K562 (cell line): Measurements from ENCODE around the gene PLD3. TPM values are rescaled to one million over a fixed set of nuclear protein-coding genes. Genes with fewer than 3 reads are reported as not detected.

Experiments
- ATAC-seq: fragments of 200-7000 bp; cut with Tn5 transposase; 3 replicates; pipeline ENCODE4 v1.9.1; 2020; ENCODE audit warnings: moderate library complexity
- BruUV-seq: library from RNA; stranded (reverse); fragments of 400-500 nt; replicated peaks from 2 replicates; lab custom pipeline; 2021; lab: Mats Ljungman, UMichigan
- CTCF ChIA-PET: fragments of 300-600 bp; formaldehyde crosslinking; extraction: SDS; loops from one replicate; lab custom pipeline; 2021; ENCODE audit warnings: low intra/inter-chr PET ratio; lab: Yijun Ruan, JAX
- POLR2A ChIA-PET: fragments of 300-600, 350-650 bp; sonication (Branson Sonifier 250); formaldehyde crosslinking; extraction: SDS; loops from one replicate; lab custom pipeline; 2021; ENCODE audit warnings: antibody characterized with exemption, inconsistent platforms; lab: Yijun Ruan, JAX
- DNase-seq, 4 experiments: peaks; one replicate each; pipeline versions ENCODE4 v3.0.0 to v3.0.0-alpha.2; 2011 to 2018; ENCODE audit warnings: low spot score in 3 of 4, mixed read lengths in 3 of 4; ENCODE audit errors: extremely low read depth in 1 of 4
- FAIRE-seq: peaks from 2 replicates; lab custom pipeline; 2011; peaks lifted over from hg19 to GRCh38; lab: Jason Lieb, UNC
- H2AFZ ChIP-seq: 2 replicates; pipeline ENCODE4 v1.6.0; 2011; ENCODE audit warnings: low read depth, low read length, control low read depth, inconsistent platforms
- H3K27ac ChIP-seq: fragments of 200-600 bp; 3 replicates; pipeline ENCODE4 v1.8.0; 2011; ENCODE audit warnings: low read depth, mild to moderate bottlenecking, control low read depth, inconsistent platforms, low read length, moderate library complexity, mixed read lengths; ENCODE audit errors: extremely low read depth
- H3K27me3 ChIP-seq, 2 experiments: fragments of 300-600 bp in 1 of 2; 2 replicates in 1 of 2; 3 replicates in 1 of 2; pipeline versions ENCODE4 v1.6.0 to v1.8.0; 2011; ENCODE audit warnings: inconsistent platforms in 2 of 2, low read length in 2 of 2, mild to moderate bottlenecking in 1 of 2, mixed read lengths in 1 of 2, moderate library complexity in 1 of 2; ENCODE audit not compliant: control insufficient read depth in 2 of 2, insufficient read depth in 2 of 2
- H3K36me3 ChIP-seq: fragments of 300-600 bp; 3 replicates; pipeline ENCODE4 v1.8.0; 2011; ENCODE audit warnings: mild to moderate bottlenecking, low read length, inconsistent platforms; ENCODE audit not compliant: control insufficient read depth, insufficient read depth
- H3K4me1 ChIP-seq, 2 experiments: fragments of 200-600 bp in 1 of 2; replicated peaks in 1 of 2; 2 replicates in 1 of 2; 3 replicates in 1 of 2; pipeline versions ENCODE4 v1.5.1 to v1.8.0; 2011; ENCODE audit warnings: inconsistent platforms in 2 of 2, low read length in 2 of 2, mild to moderate bottlenecking in 1 of 2, mixed read lengths in 1 of 2, moderate library complexity in 1 of 2; ENCODE audit not compliant: control insufficient read depth in 2 of 2, insufficient read depth in 2 of 2
- H3K4me2 ChIP-seq: 2 replicates; pipeline ENCODE4 v1.6.1; 2011; ENCODE audit warnings: low read length, control low read depth, inconsistent platforms, mixed read lengths; ENCODE audit not compliant: insufficient read depth
- H3K4me3 ChIP-seq: fragments of 200-600 bp; sonication (generic), shearing (Covaris generic); 2 replicates; pipeline ENCODE4 v1.5.1; 2016; ENCODE audit warnings: control low read depth, inconsistent platforms
- H3K79me2 ChIP-seq: fragments of 200-600 bp; 3 replicates; pipeline ENCODE4 v1.8.0; 2011; ENCODE audit warnings: low read length, inconsistent platforms; ENCODE audit not compliant: control insufficient read depth, insufficient read depth
- H3K9ac ChIP-seq, 2 experiments: 2 replicates each; pipeline versions ENCODE4 v1.6.0 to v1.6.1; 2011; ENCODE audit warnings: low read depth in 2 of 2, low read length in 2 of 2, control low read depth in 1 of 2, inconsistent platforms in 1 of 2, mild to moderate bottlenecking in 1 of 2, mixed read lengths in 1 of 2; ENCODE audit not compliant: insufficient read depth in 1 of 2
- H3K9me1 ChIP-seq: one replicate; pipeline ENCODE4 v1.6.0; 2011; ENCODE audit warnings: inconsistent platforms, mild to moderate bottlenecking, low read length, moderate library complexity; ENCODE audit not compliant: control insufficient read depth, insufficient read depth
- H3K9me3 ChIP-seq: replicated peaks from 2 replicates; pipeline ENCODE4 v1.5.1; 2011; ENCODE audit warnings: low read depth, low read length, inconsistent platforms; ENCODE audit not compliant: control insufficient read depth, insufficient read depth
- H4K20me1 ChIP-seq: replicated peaks from 2 replicates; pipeline ENCODE4 v1.6.1; 2011; ENCODE audit warnings: low read length, inconsistent platforms, mixed read lengths; ENCODE audit not compliant: control insufficient read depth, insufficient read depth
- ARNT ChIP-seq, 2 experiments: fragments of 450-650 bp; IDR thresholded peaks; 2 replicates each; pipeline ENCODE4 v1.6.1; 2016; ENCODE audit warnings: mild to moderate bottlenecking in 1 of 2
- ESRRB ChIP-seq: fragments of 250-450 bp; sonication (Bioruptor Pico); IDR thresholded peaks from 2 replicates; pipeline ENCODE4 v1.5.0; 2020; ENCODE audit warnings: mild to moderate bottlenecking, moderate library complexity, borderline replicate concordance
- ETV5 ChIP-seq: sonication (generic); formaldehyde crosslinking; IDR thresholded peaks from 2 replicates; pipeline ENCODE4 v1.4.0; 2020; ENCODE audit warnings: low read depth, mild to moderate bottlenecking, missing genetic modification reagents
- MAFF ChIP-seq: IDR thresholded peaks from 2 replicates; pipeline ENCODE4 v1.6.1; 2012; ENCODE audit warnings: low read length, improper control_type of control experiment
- MLLT1 ChIP-seq, 2 experiments: fragments of 450-650 bp; IDR thresholded peaks; 2 replicates each; pipeline ENCODE4 v1.6.1; 2016
- POU5F1 ChIP-seq: fragments of 150-350 bp; IDR thresholded peaks from 2 replicates; pipeline ENCODE4 v1.6.1; 2014; ENCODE audit warnings: borderline replicate concordance, low read length, low read depth, mild to moderate bottlenecking; ENCODE audit not compliant: partially characterized antibody
- RBM25 ChIP-seq: fragments of 200-400 bp; formaldehyde crosslinking; IDR thresholded peaks from 2 replicates; pipeline ENCODE4 v1.6.1; 2018; ENCODE audit warnings: low read length, low read depth, moderate library complexity; ENCODE audit not compliant: severe bottlenecking
- SOX6 ChIP-seq: fragments of 450-650 bp; IDR thresholded peaks from 2 replicates; pipeline ENCODE4 v1.6.1; 2014; ENCODE audit warnings: mild to moderate bottlenecking
- SRSF9 ChIP-seq: fragments of 200-400 bp; formaldehyde crosslinking; IDR thresholded peaks from 2 replicates; pipeline ENCODE4 v1.6.1; 2017; ENCODE audit warnings: low read depth, low read length, borderline replicate concordance
- ZC3H4 ChIP-seq: sonication (generic); formaldehyde crosslinking; IDR thresholded peaks from 2 replicates; pipeline ENCODE4 v1.9.0; 2021; ENCODE audit warnings: missing genetic modification reagents, borderline replicate concordance
- ZKSCAN3 ChIP-seq: fragments of 250-450 bp; sonication (Bioruptor Pico); IDR thresholded peaks from 2 replicates; pipeline ENCODE4 v1.4.0; 2020
- ZNF398 ChIP-seq: fragments of 250-450 bp; sonication (Bioruptor Pico); IDR thresholded peaks from 2 replicates; pipeline ENCODE4 v1.8.0; 2021; ENCODE audit warnings: moderate library complexity, mild to moderate bottlenecking, inconsistent platforms
- ZNF699 ChIP-seq: fragments of 250-450 bp; sonication (Bioruptor Pico); IDR thresholded peaks from 2 replicates; pipeline ENCODE4 v1.8.0; 2021; ENCODE audit warnings: mild to moderate bottlenecking, moderate library complexity; ENCODE audit not compliant: insufficient replicate concordance
- ZNF707 ChIP-seq: fragments of 250-450 bp; sonication (Bioruptor Pico); conservative IDR thresholded peaks from 2 replicates; pipeline ENCODE4 v1.8.0; 2022; ENCODE audit warnings: inconsistent platforms, mild to moderate bottlenecking, moderate library complexity
- ZNF780A ChIP-seq: fragments of 250-450 bp; sonication (Bioruptor Pico); IDR thresholded peaks from 2 replicates; pipeline ENCODE4 v1.5.0; 2021; ENCODE audit warnings: mild to moderate bottlenecking
- ZSCAN32 ChIP-seq: fragments of 450-650 bp; formaldehyde crosslinking; IDR thresholded peaks from 2 replicates; pipeline ENCODE4 v1.4.0; 2020; ENCODE audit warnings: mild to moderate bottlenecking, moderate library complexity
- WGBS: fragments of 100-300 bp; shearing (Covaris generic); methylation state at CpG from one replicate; pipeline ENCODE4 v1.1.6; 2016; ENCODE audit warnings: low coverage, mixed read lengths; ENCODE audit not compliant: insufficient coverage; ENCODE audit errors: missing lambda C conversion rate; 5-methylcytosine and 5-hydroxymethylcytosine counted together
- in situ Hi-C: fragments of 300-500 bp; cut with MboI; formaldehyde crosslinking; loops from 4 replicates; pipeline ENCODE4 v1.15.0; 2018; ENCODE audit warnings: inconsistent platforms, mixed read lengths
- intact Hi-C: fragments of 100-400 bp; cut with micrococcal nuclease; formaldehyde crosslinking; loops from 2 replicates; pipeline ENCODE4 v1.14.2; 2022
- polyA plus RNA-seq, 8 experiments: library from polyadenylated mRNA; depleted of rRNA in 4 of 8; stranded (reverse) in 5 of 8; unstranded in 3 of 8; fragments of >200 nt; fragmentation: Nextera tagmentation in 2 of 8; fragmentation: Illumina TruSeq in 1 of 8; extraction: Ambion mirVana in 2 of 8; extraction: Trizol in 1 of 8; gene quantifications; 2 replicates each; pipeline versions ENCODE4 v1.2.1 to v1.2.3, GENCODE V29; 2011 to 2014; ENCODE audit warnings: inconsistent platforms in 1 of 8, missing spikeins in 1 of 8
- total RNA-seq, 7 experiments: library from RNA; depleted of rRNA in 6 of 7; stranded (reverse); fragments of >200 nt in 6 of 7; fragmentation: Illumina TruSeq in 2 of 7; extraction: Trizol in 2 of 7; gene quantifications; 2 replicates each; pipeline versions ENCODE4 v1.2.1 to v1.2.3, GENCODE V29; 2011 to 2021; ENCODE audit warnings: low replicate concordance in 1 of 7
- TF ChIP-seq, protein P1 (sequence below), 2 experiments: fragments of 200-800 bp in 1 of 2; sonication (Bioruptor generic) in 1 of 2; sonication (generic) in 1 of 2; formaldehyde crosslinking in 1 of 2; IDR thresholded peaks in 1 of 2; conservative IDR thresholded peaks in 1 of 2; 2 replicates each; pipeline versions ENCODE4 v1.5.0 to v1.6.1; 2016 to 2020; ENCODE audit warnings: missing compliant biosample characterization in 1 of 2, missing genetic modification characterization in 1 of 2, missing genetic modification reagents in 1 of 2

PLD3 gene
- total and polyA plus RNA-seq, 9 of the 15 experiments (the other 6 are each of a cell fraction or from before 2014, with no cell fraction given), result 2.3 to 128 (median 72.7) TPM

- ATAC-seq (no peak), FAIRE-seq (no peak), DNase-seq (no peak)
- Histone ChIP-seq H3K4me3 (no peak overlapping the region), H3K9me3 (no peaks in the 10 kb centered on the region), H3K79me2 (no peaks in the 10 kb centered on the region), H3K27me3 (no peaks in the 10 kb centered on the region), H3K36me3 (no peaks in the 10 kb centered on the region), H3K9me1 (no peaks in the 10 kb centered on the region), H3K9ac (no peak overlapping the region), H2AFZ (no peak overlapping the region), H3K4me2 (no peak overlapping the region), H3K4me1 (no peaks in the 10 kb centered on the region; a peak in 2 of 5 replicates), H4K20me1 (no peaks in the 10 kb centered on the region), H3K27ac (no peak overlapping the region)
- no peak for TF ChIP-seq ZKSCAN3 (CRISPR knock-in tag)
- no peak for TF ChIP-seq SRSF9
- TF ChIP-seq ZNF707 (CRISPR knock-in tag), result no peak
- no peak for TF ChIP-seq SOX6
- no peak for TF ChIP-seq ZC3H4
- no peak for TF ChIP-seq ESRRB
- no peak for TF ChIP-seq MLLT1 (IDR thresholded peaks at IDR 0.05)
- no peak for TF ChIP-seq POU5F1
- TF ChIP-seq ZNF780A, result no peak
- TF ChIP-seq RBM25, result no peak
- TF ChIP-seq ZNF699 (CRISPR knock-in tag), result no peak
- no peak for TF ChIP-seq ZNF398
- no peak for TF ChIP-seq ETV5 (CRISPR knock-in tag)
- TF ChIP-seq ZSCAN32 (CRISPR knock-in tag), result no peak
- no peak for TF ChIP-seq ARNT (IDR thresholded peaks at IDR 0.05)
- TF ChIP-seq, protein P1, sequence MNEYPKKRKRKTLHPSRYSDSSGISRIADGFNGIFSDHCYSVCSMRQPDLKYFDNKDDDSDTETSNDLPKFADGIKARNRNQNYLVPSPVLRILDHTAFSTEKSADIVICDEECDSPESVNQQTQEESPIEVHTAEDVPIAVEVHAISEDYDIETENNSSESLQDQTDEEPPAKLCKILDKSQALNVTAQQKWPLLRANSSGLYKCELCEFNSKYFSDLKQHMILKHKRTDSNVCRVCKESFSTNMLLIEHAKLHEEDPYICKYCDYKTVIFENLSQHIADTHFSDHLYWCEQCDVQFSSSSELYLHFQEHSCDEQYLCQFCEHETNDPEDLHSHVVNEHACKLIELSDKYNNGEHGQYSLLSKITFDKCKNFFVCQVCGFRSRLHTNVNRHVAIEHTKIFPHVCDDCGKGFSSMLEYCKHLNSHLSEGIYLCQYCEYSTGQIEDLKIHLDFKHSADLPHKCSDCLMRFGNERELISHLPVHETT (CRISPR knock-in tag; conservative IDR thresholded peaks at IDR 0.05 in 1 of 2, IDR thresholded peaks at IDR 0.05 in 1 of 2), result no peak
- TF ChIP-seq MAFF, result no peak
- ChIA-PET CTCF (no interaction called here), POLR2A (interaction anchor here (0.6 kb wide), 1 partner anchor 390 kb away, joined by 5 read pairs; no protein-coding TSS in a partner anchor)
- in situ Hi-C loops (loop anchor here (5.0 kb wide), 1 partner anchor 328 kb away; no protein-coding TSS in a partner anchor), intact Hi-C loops (loop anchor here (5.0 kb wide), 1 partner anchor 293 kb away; the partner anchor contains the start of gene LTBP4)
- 50% methylated on average over 1 of the region's 1 CpG for WGBS
- no TSS peak for BruUV-seq
These were observed 38.8 kb upstream of the PLD3 start for GRCh38 chr19:40309666-40310065.
